ENCODE results near the gene THOP1.

THOP1 gene

DNA sequence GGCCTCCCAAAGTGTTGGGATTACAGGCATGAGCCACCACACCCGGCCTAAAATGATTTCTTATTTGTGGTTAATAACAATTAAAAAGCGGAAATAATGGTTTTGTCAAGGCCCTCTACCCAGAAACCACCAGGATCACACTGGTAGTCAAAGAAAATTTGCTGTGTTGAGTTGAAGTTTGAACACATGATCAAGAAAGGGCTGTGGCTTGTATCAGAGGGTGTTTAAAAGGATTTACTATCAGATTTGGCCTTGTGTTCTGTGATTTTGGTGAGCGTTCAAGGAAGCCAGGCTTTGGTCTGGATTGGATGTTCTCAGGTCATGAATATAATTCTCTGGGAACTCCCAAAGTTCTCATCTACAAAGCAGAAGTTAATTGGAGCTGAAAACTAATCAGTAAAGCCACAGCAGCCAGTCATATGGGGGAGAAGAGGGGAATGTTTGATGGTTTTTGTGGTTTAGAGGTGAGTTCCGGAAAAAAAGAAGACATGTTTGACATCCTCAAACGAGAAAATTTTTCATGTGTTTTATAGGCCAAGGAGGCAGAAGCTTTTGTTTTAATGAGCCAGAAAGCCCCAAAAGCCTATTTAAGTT lies 71.3 kb downstream of the THOP1 start:
- no peak for DNase-seq

- no peak for DNase-seq
Measured at GRCh38 chr19:2858864-2859263, 73.6 kb downstream of the THOP1 start.

DNA sequence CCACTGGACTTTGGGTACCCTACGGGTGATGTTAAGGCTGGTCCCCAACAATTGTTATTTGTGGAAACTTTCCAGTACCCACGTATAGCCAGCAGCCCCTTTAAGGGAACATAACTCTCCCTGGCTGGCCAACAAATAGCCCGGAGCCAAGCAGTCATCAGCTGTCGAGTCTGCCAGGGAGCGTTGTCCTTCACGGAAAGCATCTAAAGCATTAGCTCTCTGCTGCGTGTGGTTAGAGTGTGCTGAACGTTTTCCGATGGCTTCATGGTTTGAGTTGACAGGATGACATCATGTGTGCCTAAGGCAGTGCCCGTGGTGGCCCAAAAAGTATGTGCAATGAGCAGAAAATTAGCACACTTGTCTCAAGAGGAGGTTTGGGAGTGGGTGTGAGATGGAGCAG lies 78.5 kb downstream of the THOP1 start:
- no peak for DNase-seq
